SK-N-MC (cell line): ENCODE data around the gene ACACA.

Experiments used
- EZH2 ChIP-seq: fragments of 200-600 bp; sonication (generic); IDR thresholded peaks from one replicate; pipeline ENCODE4 v1.6.1; 2017; ENCODE audit warnings: antibody characterized with exemption
- FOXP2 ChIP-seq: optimal IDR thresholded peaks from 2 replicates; pipeline ENCODE3; 2011; ENCODE audit warnings: mild to moderate bottlenecking, moderate library complexity; ENCODE audit not compliant: insufficient read depth; ENCODE audit errors: extremely low read length, control extremely low read depth
- POLR2AphosphoS5 ChIP-seq: IDR thresholded peaks from 2 replicates; pipeline ENCODE4 v1.6.1; 2012; ENCODE audit warnings: mild to moderate bottlenecking, low read depth, low read length, borderline replicate concordance

GRCh38 chr17:37361543-37361942, 45.1 kb downstream of the ACACA start:
- TF ChIP-seq POLR2AphosphoS5 (no peak), EZH2 (no peak), FOXP2 (no peak)
